ENCODE results near the gene TMEFF2.

GRCh38 chr2:191912764-191913163 lies 282.0 kb downstream of the TMEFF2 start:
- TF ChIP-seq CTCF (IDR thresholded peaks at IDR 0.05) (no peak), POLR2A (IDR thresholded peaks at IDR 0.05) (no peak)

Data from prostate gland (tissue), 2 donors.